ENCODE data around the gene CIRBP.

CIRBP gene

GRCh38 chr19:1231729-1232637 is 37.1 kb upstream of the CIRBP start:
- Histone ChIP-seq H3K4me3 (ENCODE audit: low read depth in 1 of 5, low read length in 5 of 5) (no peak overlapping the region), H3K9ac (ENCODE audit: low read length in 5 of 5) (no peak overlapping the region), H3K4me1 (ENCODE audit: control insufficient read depth in 5 of 5, insufficient read depth in 5 of 5, low read length in 5 of 5) (peaks cover 0 to 22% (median 16%) of the 10 kb centered on the region in 5 donors), H3K36me3 (ENCODE audit: control insufficient read depth in 5 of 5, insufficient read depth in 5 of 5, low read length in 5 of 5) (peaks cover 0 to 12% (median 9%) of the 10 kb centered on the region in 5 donors), H3K27me3 (ENCODE audit: control insufficient read depth in 5 of 5, insufficient read depth in 4 of 5, low read length in 5 of 5) (peaks cover 0 to 11% (median 8%) of the 10 kb centered on the region in 5 donors), H3K9me3 (ENCODE audit: control insufficient read depth in 5 of 5, low read length in 5 of 5) (no peaks in the 10 kb centered on the region), H3K27ac (ENCODE audit: low read depth, low read length) (peak overlapping the region; percentile 16)

GRCh38 chr19:1232652-1233072 is 36.5 kb upstream of the CIRBP start:
- Histone ChIP-seq H3K27me3 (ENCODE audit: control insufficient read depth in 5 of 5, insufficient read depth in 4 of 5, low read length in 5 of 5) (peaks cover 0 to 11% (median 8%) of the 10 kb centered on the region in 5 donors), H3K36me3 (ENCODE audit: control insufficient read depth in 5 of 5, insufficient read depth in 5 of 5, low read length in 5 of 5) (peaks cover 0 to 6% (median 2%) of the 10 kb centered on the region in 5 donors), H3K4me1 (ENCODE audit: control insufficient read depth in 5 of 5, insufficient read depth in 5 of 5, low read length in 5 of 5) (peaks cover 0 to 28% (median 21%) of the 10 kb centered on the region in 5 donors), H3K9me3 (ENCODE audit: control insufficient read depth in 5 of 5, low read length in 5 of 5) (no peaks in the 10 kb centered on the region), H3K27ac (ENCODE audit: low read depth, low read length) (peak overlapping the region; percentile 16), H3K4me3 (ENCODE audit: low read depth in 1 of 5, low read length in 5 of 5) (no peak overlapping the region), H3K9ac (ENCODE audit: low read length in 5 of 5) (no peak overlapping the region)

GRCh38 chr19:1233115-1233667 is 35.9 kb upstream of the CIRBP start:
- Histone ChIP-seq H3K27me3 (ENCODE audit: control insufficient read depth in 5 of 5, insufficient read depth in 4 of 5, low read length in 5 of 5) (peaks cover 0 to 11% (median 8%) of the 10 kb centered on the region in 5 donors), H3K36me3 (ENCODE audit: control insufficient read depth in 5 of 5, insufficient read depth in 5 of 5, low read length in 5 of 5) (peaks cover 0 to 1% (median 0%) of the 10 kb centered on the region in 5 donors), H3K4me3 (ENCODE audit: low read depth in 1 of 5, low read length in 5 of 5) (no peak overlapping the region), H3K9ac (ENCODE audit: low read length in 5 of 5) (no peak overlapping the region), H3K9me3 (ENCODE audit: control insufficient read depth in 5 of 5, low read length in 5 of 5) (no peaks in the 10 kb centered on the region), H3K27ac (ENCODE audit: low read depth, low read length) (peak overlapping the region; percentile 16), H3K4me1 (ENCODE audit: control insufficient read depth in 5 of 5, insufficient read depth in 5 of 5, low read length in 5 of 5) (peaks cover 0 to 31% (median 23%) of the 10 kb centered on the region in 5 donors)

- H3K9me3 ChIP-seq (ENCODE audit: control insufficient read depth in 5 of 5, low read length in 5 of 5): no peaks in the 10 kb centered on the region
- H3K4me1 ChIP-seq (ENCODE audit: control insufficient read depth in 5 of 5, insufficient read depth in 5 of 5, low read length in 5 of 5): peaks cover 0 to 37% (median 29%) of the 10 kb centered on the region in 5 donors
- H3K36me3 ChIP-seq (ENCODE audit: control insufficient read depth in 5 of 5, insufficient read depth in 5 of 5, low read length in 5 of 5): no peaks in the 10 kb centered on the region
- H3K4me3 ChIP-seq (ENCODE audit: low read depth in 1 of 5, low read length in 5 of 5): no peak overlapping the region
- H3K27me3 ChIP-seq (ENCODE audit: control insufficient read depth in 5 of 5, insufficient read depth in 4 of 5, low read length in 5 of 5): peaks cover 0 to 11% (median 8%) of the 10 kb centered on the region in 5 donors
- H3K9ac ChIP-seq (ENCODE audit: low read length in 5 of 5): no peak overlapping the region
- H3K27ac ChIP-seq (ENCODE audit: low read depth, low read length): no peak overlapping the region
These were observed 34.8 kb upstream of the CIRBP start for GRCh38 chr19:1234051-1234954.

- Histone ChIP-seq H3K9me3 (ENCODE audit: control insufficient read depth in 5 of 5, low read length in 5 of 5) (no peaks in the 10 kb centered on the region), H3K36me3 (ENCODE audit: control insufficient read depth in 5 of 5, insufficient read depth in 5 of 5, low read length in 5 of 5) (no peaks in the 10 kb centered on the region), H3K27me3 (ENCODE audit: control insufficient read depth in 5 of 5, insufficient read depth in 4 of 5, low read length in 5 of 5) (peaks cover 0 to 11% (median 8%) of the 10 kb centered on the region in 5 donors), H3K27ac (ENCODE audit: low read depth, low read length) (no peak overlapping the region), H3K9ac (ENCODE audit: low read length in 5 of 5) (no peak overlapping the region), H3K4me3 (ENCODE audit: low read depth in 1 of 5, low read length in 5 of 5) (no peak overlapping the region), H3K4me1 (ENCODE audit: control insufficient read depth in 5 of 5, insufficient read depth in 5 of 5, low read length in 5 of 5) (peaks cover 0 to 41% (median 34%) of the 10 kb centered on the region in 5 donors)
These were observed 34.2 kb upstream of the CIRBP start for GRCh38 chr19:1234955-1235380.

- H3K27me3 ChIP-seq (ENCODE audit: control insufficient read depth in 5 of 5, insufficient read depth in 4 of 5, low read length in 5 of 5): peaks cover 0 to 11% (median 8%) of the 10 kb centered on the region in 5 donors
- no peak overlapping the region for H3K27ac ChIP-seq (ENCODE audit: low read depth, low read length)
- no peak overlapping the region for H3K9ac ChIP-seq (ENCODE audit: low read length in 5 of 5)
- peaks cover 0 to 48% (median 37%) of the 10 kb centered on the region in 5 donors for H3K4me1 ChIP-seq (ENCODE audit: control insufficient read depth in 5 of 5, insufficient read depth in 5 of 5, low read length in 5 of 5)
- H3K4me3 ChIP-seq (ENCODE audit: low read depth in 1 of 5, low read length in 5 of 5): no peak overlapping the region
- no peaks in the 10 kb centered on the region for H3K9me3 ChIP-seq (ENCODE audit: control insufficient read depth in 5 of 5, low read length in 5 of 5)
- no peaks in the 10 kb centered on the region for H3K36me3 ChIP-seq (ENCODE audit: control insufficient read depth in 5 of 5, insufficient read depth in 5 of 5, low read length in 5 of 5)
These were observed 33.2 kb upstream of the CIRBP start for GRCh38 chr19:1235625-1236538.

GRCh38 chr19:1236576-1236975 is 32.6 kb upstream of the CIRBP start:
- no peaks in the 10 kb centered on the region for H3K36me3 ChIP-seq (ENCODE audit: control insufficient read depth in 5 of 5, insufficient read depth in 5 of 5, low read length in 5 of 5)
- no peaks in the 10 kb centered on the region for H3K9me3 ChIP-seq (ENCODE audit: control insufficient read depth in 5 of 5, low read length in 5 of 5)
- no peak overlapping the region for H3K9ac ChIP-seq (ENCODE audit: low read length in 5 of 5)
- H3K4me3 ChIP-seq (ENCODE audit: low read depth in 1 of 5, low read length in 5 of 5): peak overlapping the region in 3 of 5 donors; percentile 40 to 70 (median 59)
- H3K27ac ChIP-seq (ENCODE audit: low read depth, low read length): no peak overlapping the region
- peaks cover 0 to 11% (median 8%) of the 10 kb centered on the region in 5 donors for H3K27me3 ChIP-seq (ENCODE audit: control insufficient read depth in 5 of 5, insufficient read depth in 4 of 5, low read length in 5 of 5)
- peaks cover 0 to 55% (median 43%) of the 10 kb centered on the region in 5 donors for H3K4me1 ChIP-seq (ENCODE audit: control insufficient read depth in 5 of 5, insufficient read depth in 5 of 5, low read length in 5 of 5)

GRCh38 chr19:1237027-1237659 is 32.0 kb upstream of the CIRBP start:
- Histone ChIP-seq H3K36me3 (ENCODE audit: control insufficient read depth in 5 of 5, insufficient read depth in 5 of 5, low read length in 5 of 5) (no peaks in the 10 kb centered on the region), H3K27me3 (ENCODE audit: control insufficient read depth in 5 of 5, insufficient read depth in 4 of 5, low read length in 5 of 5) (peaks cover 0 to 11% (median 8%) of the 10 kb centered on the region in 5 donors), H3K27ac (ENCODE audit: low read depth, low read length) (no peak overlapping the region), H3K9ac (ENCODE audit: low read length in 5 of 5) (peak overlapping the region in 2 of 5 donors; percentile 39 to 52), H3K4me3 (ENCODE audit: low read depth in 1 of 5, low read length in 5 of 5) (peak overlapping the region in 4 of 5 donors; percentile 40 to 70 (median 53)), H3K4me1 (ENCODE audit: control insufficient read depth in 5 of 5, insufficient read depth in 5 of 5, low read length in 5 of 5) (peaks cover 0 to 59% (median 45%) of the 10 kb centered on the region in 5 donors), H3K9me3 (ENCODE audit: control insufficient read depth in 5 of 5, low read length in 5 of 5) (no peaks in the 10 kb centered on the region)
